Uterus (tissue), 2 donors: ENCODE results near the gene PGAM2.

Experiments used
- CTCF ChIP-seq, 4 experiments: fragments of 200-600 bp in 2 of 4; fragments of 450-650 bp in 2 of 4; sonication (generic) in 2 of 4; IDR thresholded peaks; one replicate each; pipeline ENCODE4 v1.5.1; 2016 to 2019; ENCODE audit warnings: antibody characterized with exemption in 4 of 4, mild to moderate bottlenecking in 2 of 4, moderate library complexity in 1 of 4
- POLR2A ChIP-seq, 2 donors: fragments of 450-650 bp; IDR thresholded peaks; one replicate each; pipeline ENCODE4 v1.6.1; 2016; ENCODE audit warnings: antibody characterized with exemption in 2 of 2, mild to moderate bottlenecking in 1 of 2, moderate library complexity in 1 of 2

- TF ChIP-seq POLR2A (IDR thresholded peaks at IDR 0.05) = no peak
- no peak for TF ChIP-seq CTCF (IDR thresholded peaks at IDR 0.05)
Measured at GRCh38 chr7:44112231-44112996, 47.0 kb upstream of the PGAM2 start.
